ENCODE results near the gene HOXC6. TPM values are rescaled to one million over a fixed set of nuclear protein-coding genes. Genes with fewer than 3 reads are reported as not detected.

Gene HOXC6
- total and polyA plus RNA-seq, 2 of the 8 experiments (the other 6 are each of a cell fraction or from before 2014, with no cell fraction given), result not detected

GRCh38 chr12:53980104-53980801 is 48.0 kb upstream of the HOXC6 start:
- Histone ChIP-seq H3K23ac (ENCODE audit: insufficient read length) (no peak overlapping the region), H3K27me3 (replicated peaks in 1 of 4; ENCODE audit: control insufficient read depth in 3 of 4, extremely low read depth in 1 of 4, insufficient read depth in 3 of 4, low read length in 3 of 4) (peaks cover 91 to 99% (median 97%) of the 10 kb centered on the region in 4 experiments), H3K9ac (replicated peaks in 1 of 4; ENCODE audit: extremely low read depth in 1 of 4, low read depth in 3 of 4, low read length in 3 of 4) (no peak overlapping the region), H3K23me2 (ENCODE audit: low read depth, low read length) (no peaks in the 10 kb centered on the region; the same call in 1 of the 2 replicates), H2AK5ac (ENCODE audit: low read depth, low read length) (peak overlapping the region; percentile 33; the same call in 1 of the 2 replicates), H3K14ac (ENCODE audit: insufficient read length) (no peak overlapping the region), H2BK120ac (replicated peaks; ENCODE audit: low read depth, low read length) (no peak overlapping the region), H4K20me1 (replicated peaks in 1 of 2; ENCODE audit: control insufficient read depth in 1 of 2, insufficient read depth in 2 of 2, low read length in 2 of 2) (peaks cover 19 to 20% of the 10 kb centered on the region in 2 experiments), H2BK15ac (ENCODE audit: low read length) (no peak overlapping the region), H4K91ac (replicated peaks; ENCODE audit: insufficient read length, low read length) (no peak overlapping the region), H3K4me3 (ENCODE audit: extremely low read depth in 1 of 4, insufficient read depth in 2 of 4, low read depth in 3 of 4, low read length in 4 of 4) (no peak overlapping the region), H3K56ac (replicated peaks; ENCODE audit: insufficient read length, low read depth, low read length) (no peak overlapping the region), H3K79me2 (ENCODE audit: control insufficient read depth in 1 of 2, insufficient read depth in 2 of 2, low read length in 2 of 2) (no peaks in the 10 kb centered on the region), H3K4ac (replicated peaks; ENCODE audit: insufficient read length, low read depth, low read length) (no peak overlapping the region), H4K8ac (ENCODE audit: extremely low read depth, insufficient read depth, low read length) (no peak overlapping the region), H2BK12ac (ENCODE audit: low read depth, low read length) (no peak overlapping the region), H2AFZ (ENCODE audit: low read length) (no peak overlapping the region), H3K18ac (ENCODE audit: extremely low read depth, low read length) (no peak overlapping the region), H3K79me1 (ENCODE audit: low read depth, low read length) (no peaks in the 10 kb centered on the region), H3K4me2 (ENCODE audit: insufficient read depth in 1 of 2, low read depth in 2 of 2, low read length in 2 of 2) (no peak overlapping the region), H2BK20ac (ENCODE audit: low read length) (no peak overlapping the region), H3K4me1 (replicated peaks in 1 of 4; ENCODE audit: control insufficient read depth in 3 of 4, insufficient read depth in 4 of 4, low read length in 3 of 4) (peaks cover 0 to 3% (median 1%) of the 10 kb centered on the region in 4 experiments; a peak in 4 of 7 replicates), H3K36me3 (ENCODE audit: control insufficient read depth in 2 of 4, insufficient read depth in 4 of 4, low read length in 3 of 4) (peaks cover 0 to 4% (median 0%) of the 10 kb centered on the region in 4 experiments; a peak in 1 of 8 replicates), H2BK5ac (ENCODE audit: low read depth, low read length) (no peak overlapping the region), H3K9me3 (ENCODE audit: insufficient read depth in 2 of 2, low read depth in 1 of 2, low read length in 1 of 2) (peaks cover 0 to 2% of the 10 kb centered on the region in 2 experiments; a peak in 1 of 4 replicates), H3K27ac (ENCODE audit: low read depth, low read length) (no peak overlapping the region), H4K5ac (ENCODE audit: insufficient read length, low read depth, low read length) (no peak overlapping the region)
- DNase-seq (ENCODE audit: low read depth in 1 of 2, low spot score in 2 of 2) (no peak), FAIRE-seq (no peak)
- ChIA-PET POLR2A (ENCODE audit: partially characterized antibody) (no interaction called here), CTCF (ENCODE audit: partially characterized antibody) (interaction anchor here (0.6 to 2.4 kb wide), 6 partner anchors 8 to 236 kb away, joined by 3 to 7 read pairs (median 3); no protein-coding TSS in a partner anchor)
- 27% methylated on average over 7 of the region's 7 CpGs; no CpG with 5 or more reads in 1 of the 2 experiments for WGBS, 2 experiments (ENCODE audit: extremely low coverage in 1 of 2, insufficient coverage in 1 of 2, insufficient read length in 1 of 2, insufficient replicate concordance in 2 of 2, low coverage in 1 of 2, low lambda C conversion rate in 2 of 2, missing lambda C conversion rate in 1 of 2)
- TF ChIP-seq SUZ12 (IDR thresholded peaks at IDR 0.05; ENCODE audit: low read length) (peak; percentile 19; the same call in 1 of the 2 replicates), RBBP5 (IDR thresholded peaks at IDR 0.05; ENCODE audit: borderline replicate concordance, low read depth, low read length) (no peak), EZH2 (IDR thresholded peaks at IDR 0.05; ENCODE audit: low read depth, low read length, severe bottlenecking) (peak; percentile 82)

Measured in H1 (cell line).